K562 (cell line): Measurements from ENCODE around the gene JUNB. TPM values are rescaled to one million over a fixed set of nuclear protein-coding genes. Genes with fewer than 3 reads are reported as not detected.

Source experiments
- ATAC-seq: fragments of 200-7000 bp; cut with Tn5 transposase; 3 replicates; pipeline ENCODE4 v1.9.1; 2020; ENCODE audit warnings: moderate library complexity
- Bru-seq: library from RNA; stranded (reverse); fragments of 400-500 nt; gene quantifications from one replicate; lab custom pipeline; 2021; lab: Mats Ljungman, UMichigan
- BruChase-seq, 2 experiments: library from RNA; stranded (reverse); fragments of 400-500 nt; gene quantifications; one replicate each; lab custom pipeline; 2021; lab: Mats Ljungman, UMichigan
- BruUV-seq: library from RNA; stranded (reverse); fragments of 400-500 nt; replicated peaks from 2 replicates; lab custom pipeline; 2021; lab: Mats Ljungman, UMichigan
- CTCF ChIA-PET: fragments of 300-600 bp; formaldehyde crosslinking; extraction: SDS; loops from one replicate; lab custom pipeline; 2021; ENCODE audit warnings: low intra/inter-chr PET ratio; lab: Yijun Ruan, JAX
- POLR2A ChIA-PET: fragments of 300-600, 350-650 bp; sonication (Branson Sonifier 250); formaldehyde crosslinking; extraction: SDS; loops from one replicate; lab custom pipeline; 2021; ENCODE audit warnings: antibody characterized with exemption, inconsistent platforms; lab: Yijun Ruan, JAX
- DNase-seq, 4 experiments: peaks; one replicate each; pipeline versions ENCODE4 v3.0.0 to v3.0.0-alpha.2; 2011 to 2018; ENCODE audit warnings: low spot score in 3 of 4, mixed read lengths in 3 of 4; ENCODE audit errors: extremely low read depth in 1 of 4
- FAIRE-seq: peaks from 2 replicates; lab custom pipeline; 2011; peaks lifted over from hg19 to GRCh38; lab: Jason Lieb, UNC
- H2AFZ ChIP-seq: 2 replicates; pipeline ENCODE4 v1.6.0; 2011; ENCODE audit warnings: low read depth, low read length, control low read depth, inconsistent platforms
- H3K27ac ChIP-seq: fragments of 200-600 bp; 3 replicates; pipeline ENCODE4 v1.8.0; 2011; ENCODE audit warnings: low read depth, mild to moderate bottlenecking, control low read depth, inconsistent platforms, low read length, moderate library complexity, mixed read lengths; ENCODE audit errors: extremely low read depth
- H3K27me3 ChIP-seq, 2 experiments: fragments of 300-600 bp in 1 of 2; 2 replicates in 1 of 2; 3 replicates in 1 of 2; pipeline versions ENCODE4 v1.6.0 to v1.8.0; 2011; ENCODE audit warnings: inconsistent platforms in 2 of 2, low read length in 2 of 2, mild to moderate bottlenecking in 1 of 2, mixed read lengths in 1 of 2, moderate library complexity in 1 of 2; ENCODE audit not compliant: control insufficient read depth in 2 of 2, insufficient read depth in 2 of 2
- H3K36me3 ChIP-seq: fragments of 300-600 bp; 3 replicates; pipeline ENCODE4 v1.8.0; 2011; ENCODE audit warnings: mild to moderate bottlenecking, low read length, inconsistent platforms; ENCODE audit not compliant: control insufficient read depth, insufficient read depth
- H3K4me1 ChIP-seq, 2 experiments: fragments of 200-600 bp in 1 of 2; replicated peaks in 1 of 2; 2 replicates in 1 of 2; 3 replicates in 1 of 2; pipeline versions ENCODE4 v1.5.1 to v1.8.0; 2011; ENCODE audit warnings: inconsistent platforms in 2 of 2, low read length in 2 of 2, mild to moderate bottlenecking in 1 of 2, mixed read lengths in 1 of 2, moderate library complexity in 1 of 2; ENCODE audit not compliant: control insufficient read depth in 2 of 2, insufficient read depth in 2 of 2
- H3K4me2 ChIP-seq: 2 replicates; pipeline ENCODE4 v1.6.1; 2011; ENCODE audit warnings: low read length, control low read depth, inconsistent platforms, mixed read lengths; ENCODE audit not compliant: insufficient read depth
- H3K4me3 ChIP-seq: fragments of 200-600 bp; sonication (generic), shearing (Covaris generic); 2 replicates; pipeline ENCODE4 v1.5.1; 2016; ENCODE audit warnings: control low read depth, inconsistent platforms
- H3K79me2 ChIP-seq: fragments of 200-600 bp; 3 replicates; pipeline ENCODE4 v1.8.0; 2011; ENCODE audit warnings: low read length, inconsistent platforms; ENCODE audit not compliant: control insufficient read depth, insufficient read depth
- H3K9ac ChIP-seq, 2 experiments: 2 replicates each; pipeline versions ENCODE4 v1.6.0 to v1.6.1; 2011; ENCODE audit warnings: low read depth in 2 of 2, low read length in 2 of 2, control low read depth in 1 of 2, inconsistent platforms in 1 of 2, mild to moderate bottlenecking in 1 of 2, mixed read lengths in 1 of 2; ENCODE audit not compliant: insufficient read depth in 1 of 2
- H3K9me1 ChIP-seq: one replicate; pipeline ENCODE4 v1.6.0; 2011; ENCODE audit warnings: inconsistent platforms, mild to moderate bottlenecking, low read length, moderate library complexity; ENCODE audit not compliant: control insufficient read depth, insufficient read depth
- H3K9me3 ChIP-seq: replicated peaks from 2 replicates; pipeline ENCODE4 v1.5.1; 2011; ENCODE audit warnings: low read depth, low read length, inconsistent platforms; ENCODE audit not compliant: control insufficient read depth, insufficient read depth
- H4K20me1 ChIP-seq: replicated peaks from 2 replicates; pipeline ENCODE4 v1.6.1; 2011; ENCODE audit warnings: low read length, inconsistent platforms, mixed read lengths; ENCODE audit not compliant: control insufficient read depth, insufficient read depth
- ARID2 ChIP-seq: fragments of 450-650 bp; IDR thresholded peaks from 2 replicates; pipeline ENCODE4 v1.6.1; 2017; ENCODE audit warnings: antibody characterized with exemption, mild to moderate bottlenecking
- GTF3C2 ChIP-seq: IDR thresholded peaks from 3 replicates; pipeline ENCODE4 v1.6.1; 2011; ENCODE audit warnings: borderline replicate concordance, mild to moderate bottlenecking, moderate library complexity; ENCODE audit not compliant: insufficient read length; ENCODE audit errors: extremely low read depth
- LCOR ChIP-seq: sonication (generic); formaldehyde crosslinking; IDR thresholded peaks from 2 replicates; pipeline ENCODE4 v1.8.0; 2022; ENCODE audit warnings: mild to moderate bottlenecking, missing genetic modification reagents
- RFX7 ChIP-seq: fragments of 250-450 bp; sonication (Bioruptor Pico); IDR thresholded peaks from 2 replicates; pipeline ENCODE4 v1.5.1; 2021; ENCODE audit warnings: mild to moderate bottlenecking
- RNF2 ChIP-seq: sonication (generic); IDR thresholded peaks from 2 replicates; pipeline ENCODE4 v1.6.1; 2016
- SMAD3 ChIP-seq: fragments of 450-650 bp; formaldehyde crosslinking; conservative IDR thresholded peaks from 2 replicates; pipeline ENCODE4 v1.4.0; 2020; ENCODE audit warnings: mild to moderate bottlenecking
- TOE1 ChIP-seq, 2 experiments: fragments of 450-650 bp in 1 of 2; sonication (generic) in 1 of 2; formaldehyde crosslinking in 1 of 2; IDR thresholded peaks; 2 replicates each; pipeline versions ENCODE4 v1.7.1 to v1.8.0; 2016 to 2022; ENCODE audit warnings: borderline replicate concordance in 2 of 2, mild to moderate bottlenecking in 2 of 2, antibody characterized with exemption in 1 of 2, inconsistent platforms in 1 of 2, low read depth in 1 of 2, missing genetic modification reagents in 1 of 2, moderate library complexity in 1 of 2
- ZBTB17 ChIP-seq: fragments of 450-650 bp; formaldehyde crosslinking; IDR thresholded peaks from 2 replicates; pipeline ENCODE4 v1.4.0; 2020; ENCODE audit warnings: mild to moderate bottlenecking
- ZBTB26 ChIP-seq: fragments of 450-650 bp; formaldehyde crosslinking; IDR thresholded peaks from 2 replicates; pipeline ENCODE4 v1.4.0; 2022; ENCODE audit warnings: missing genetic modification characterization
- ZNF584 ChIP-seq: fragments of 200-800 bp; sonication (Bioruptor generic); IDR thresholded peaks from 2 replicates; pipeline ENCODE4 v1.6.1; 2016; ENCODE audit warnings: low read depth, mild to moderate bottlenecking, missing genetic modification characterization, missing compliant biosample characterization
- WGBS: fragments of 100-300 bp; shearing (Covaris generic); methylation state at CpG from one replicate; pipeline ENCODE4 v1.1.6; 2016; ENCODE audit warnings: low coverage, mixed read lengths; ENCODE audit not compliant: insufficient coverage; ENCODE audit errors: missing lambda C conversion rate; 5-methylcytosine and 5-hydroxymethylcytosine counted together
- in situ Hi-C: fragments of 300-500 bp; cut with MboI; formaldehyde crosslinking; loops from 4 replicates; pipeline ENCODE4 v1.15.0; 2018; ENCODE audit warnings: inconsistent platforms, mixed read lengths
- intact Hi-C: fragments of 100-400 bp; cut with micrococcal nuclease; formaldehyde crosslinking; loops from 2 replicates; pipeline ENCODE4 v1.14.2; 2022
- long read RNA-seq, 3 experiments: library from polyadenylated mRNA in 2 of 3; library from RNA in 1 of 3; unstranded in 2 of 3; stranded (forward) in 1 of 3; transcript quantifications; one replicate each; pipeline ENCODE4 v2.0.0, GENCODE V29; 2019 to 2022
- polyA minus RNA-seq, 3 experiments: library from RNA; depleted of rRNA, polyadenylated mRNA; stranded (reverse); fragments of >200 nt; gene quantifications; 2 replicates each; pipeline ENCODE4 v1.2.3, GENCODE V29; 2011
- polyA plus RNA-seq, 8 experiments: library from polyadenylated mRNA; depleted of rRNA in 4 of 8; stranded (reverse) in 5 of 8; unstranded in 3 of 8; fragments of >200 nt; fragmentation: Nextera tagmentation in 2 of 8; fragmentation: Illumina TruSeq in 1 of 8; extraction: Ambion mirVana in 2 of 8; extraction: Trizol in 1 of 8; gene quantifications; 2 replicates each; pipeline versions ENCODE4 v1.2.1 to v1.2.3, GENCODE V29; 2011 to 2014; ENCODE audit warnings: inconsistent platforms in 1 of 8, missing spikeins in 1 of 8
- total RNA-seq, 7 experiments: library from RNA; depleted of rRNA in 6 of 7; stranded (reverse); fragments of >200 nt in 6 of 7; fragmentation: Illumina TruSeq in 2 of 7; extraction: Trizol in 2 of 7; gene quantifications; 2 replicates each; pipeline versions ENCODE4 v1.2.1 to v1.2.3, GENCODE V29; 2011 to 2021; ENCODE audit warnings: low replicate concordance in 1 of 7

The JUNB gene
- total RNA-seq (2011; cell fraction: chromatin; rRNA removed; ENCODE audit: low replicate concordance): 8.5 and 33.0 TPM in 2 replicates
- total RNA-seq (2011; cell fraction: nucleolus; rRNA removed): 64.4 and 66.6 TPM in 2 replicates
- total RNA-seq (2011; cell fraction: nucleoplasm; rRNA removed): 24.6 and 29.1 TPM in 2 replicates
- total RNA-seq (2014; rRNA removed) (74.7 and 94.7 TPM in 2 replicates), total RNA-seq (2014; rRNA removed; fragmentation: Illumina TruSeq; extraction: Trizol) (1.7 and 1.9 TPM in 2 replicates), total RNA-seq (2015; rRNA removed; fragmentation: Illumina TruSeq; extraction: Trizol) (13.1 and 15.6 TPM in 2 replicates), total RNA-seq (2021) (61.7 and 73.9 TPM in 2 replicates), polyA plus RNA-seq (2011; rRNA removed) (15.9 and 19.8 TPM in 2 replicates), polyA plus RNA-seq (2014; fragmentation: Illumina TruSeq; extraction: Trizol) (4.4 and 19.9 TPM in 2 replicates), polyA plus RNA-seq (2014; fragmentation: Nextera tagmentation; extraction: Ambion mirVana) (under 1 TPM; 0.23 to 0.56 TPM), polyA plus RNA-seq (2014; rRNA removed) (88.1 and 89.6 TPM in 2 replicates), polyA minus RNA-seq (2011; rRNA and poly(A)+ RNA removed) (2.7 and 3.9 TPM in 2 replicates), Bru-seq, nascent RNA (percentile 98 among the genes with signal in this experiment), BruChase-seq, experiment 1, labeled RNA remaining after a 2-hour chase (percentile 97 among the genes with signal in this experiment), BruChase-seq, experiment 2, labeled RNA remaining after a 6-hour chase (percentile 89 among the genes with signal in this experiment)
- polyA plus RNA-seq (2011; cell fraction: cytosol; rRNA removed): 26.0 and 124 TPM in 2 replicates
- 37.6 and 107 TPM in 2 replicates for polyA plus RNA-seq (2011; cell fraction: nucleus; rRNA removed)
- polyA plus RNA-seq (2012): 33.9 and 59.6 TPM in 2 replicates
- 23.1 and 26.1 TPM in 2 replicates for polyA minus RNA-seq (2011; cell fraction: cytosol; rRNA and poly(A)+ RNA removed)
- 31.7 and 39.2 TPM in 2 replicates for polyA minus RNA-seq (2011; cell fraction: nucleus; rRNA and poly(A)+ RNA removed)
- long read RNA-seq, experiment 1, transcript JUNB-201 (1 exons, 1,820 nt): major isoform, 248 of 248 reads
- long read RNA-seq, experiment 1, partial matches to known transcripts: 0 of 248 reads
- long read RNA-seq, experiment 1, other reads (novel, unspliced or antisense): 0 of 248 reads
- long read RNA-seq, experiment 2, transcript JUNB-201 (1 exons, 1,820 nt): major isoform, 63 of 63 reads
- long read RNA-seq, experiment 2, partial matches to known transcripts: 0 of 63 reads
- long read RNA-seq, experiment 2, other reads (novel, unspliced or antisense): 0 of 63 reads
- long read RNA-seq, experiment 3, transcript JUNB-201 (1 exons, 1,820 nt): major isoform, 74 of 74 reads
- long read RNA-seq, experiment 3, partial matches to known transcripts: 0 of 74 reads
- long read RNA-seq, experiment 3, other reads (novel, unspliced or antisense): 0 of 74 reads

GRCh38 chr19:12791345-12792050 is at the start of gene JUNB:
Gene JUNB (plus strand): TSS chr19:12791486. CDS start chr19:12791772, 286 bp downstream.
- ATAC-seq: peak; percentile 78
- Histone ChIP-seq H2AFZ (peak within 1 kb of the TSS; percentile 58), H3K4me2 (peak within 1 kb of the TSS; percentile 96), H3K36me3 (no peaks in the 10 kb centered on the region), H3K9me1 (no peaks in the 10 kb centered on the region), H3K4me3 (peak within 1 kb of the TSS; percentile 83), H4K20me1 (peaks cover 13% of the 10 kb centered on the region; the same call in 1 of the 2 replicates), H3K4me1 (peaks cover 41 to 78% of the 10 kb centered on the region in 2 experiments), H3K27me3 (no peaks in the 10 kb centered on the region), H3K79me2 (peaks cover 36% of the 10 kb centered on the region), H3K27ac (peak within 1 kb of the TSS; percentile 89), H3K9ac (peak within 1 kb of the TSS; percentile 89 to 97), H3K9me3 (no peaks in the 10 kb centered on the region)
- peak; percentile 80 to 98 (median 88) for DNase-seq
- POLR2A ChIA-PET: interaction anchor here (0.5 to 3.6 kb wide), 30 partner anchors 9 to 1055 kb away, joined by 3 to 44 read pairs (median 4); partner anchors contain the start of genes DHPS, DNASE2, GET3 and MAN2B1
- BruUV-seq: TSS peak; percentile 23
- under 1% methylated on average over 65 of the region's 73 CpGs for WGBS
- CTCF ChIA-PET: no interaction called here
- intact Hi-C loops: loop anchor here (10.0 kb wide), 1 partner anchor 227 kb away; no protein-coding TSS in a partner anchor
- peak; percentile 83 for FAIRE-seq
- in situ Hi-C loops: no loop called here
- TF ChIP-seq GTF3C2 (no peak), SMAD3 (peak; percentile 77; the same call in 1 of the 2 replicates), ZBTB17 (CRISPR knock-in tag) (peak; percentile 84), RNF2 (peak; percentile 88), RFX7 (0 out of 2 replicates have a peak, but pooled peaks have one; percentile 38), LCOR (CRISPR knock-in tag) (peak; percentile 92), ZNF584 (CRISPR knock-in tag) (peak; percentile 59; the same call in 1 of the 2 replicates), ZBTB26 (CRISPR knock-in tag) (0 out of 2 replicates have a peak, but pooled peaks have one; percentile 44), TOE1 (IDR thresholded peaks at IDR 0.05; ENCODE audit: borderline replicate concordance) (peak; percentile 36; the same call in 1 of the 2 replicates), TOE1 (CRISPR knock-in tag; IDR thresholded peaks at IDR 0.05; ENCODE audit: borderline replicate concordance, low read depth) (peak; percentile 76; the same call in 1 of the 2 replicates), ARID2 (no peak)
